PFSK-1 (cell line): ENCODE measurements around the gene INO80E.

Experiments
- POLR2AphosphoS5 ChIP-seq: IDR thresholded peaks from 2 replicates; pipeline ENCODE4 v1.6.1; 2012; ENCODE audit warnings: low read depth, mild to moderate bottlenecking, control low read depth, low read length, moderate library complexity
- REST ChIP-seq, 2 experiments: IDR thresholded peaks; 2 replicates each; pipeline versions ENCODE4 v1.6.1 to v1.8.0; 2011 to 2012; ENCODE audit warnings: low read depth in 2 of 2, low read length in 2 of 2, control low read depth in 1 of 2, inconsistent platforms in 1 of 2, mild to moderate bottlenecking in 1 of 2, moderate library complexity in 1 of 2; ENCODE audit not compliant: insufficient read depth in 1 of 2
- SIN3A ChIP-seq: IDR thresholded peaks from 2 replicates; pipeline ENCODE4 v1.6.1; 2012; ENCODE audit warnings: mild to moderate bottlenecking, low read length, moderate library complexity, borderline replicate concordance; ENCODE audit not compliant: insufficient read depth
- TAF1 ChIP-seq: IDR thresholded peaks from 2 replicates; pipeline ENCODE4 v1.6.1; 2012; ENCODE audit warnings: low read length, control low read depth, borderline replicate concordance; ENCODE audit not compliant: insufficient read depth

GRCh38 chr16:29985271-29985811 lies 10.7 kb upstream of the INO80E start:
- TF ChIP-seq POLR2AphosphoS5 (no peak), TAF1 (no peak), SIN3A (no peak), REST (IDR thresholded peaks at IDR 0.05; ENCODE audit: insufficient read depth in 1 of 2, low read depth in 2 of 2, low read length in 2 of 2) (no peak)
